Pulmonary artery endothelial cell (primary cell): ENCODE data around the gene DYSF. TPM values are rescaled to one million over a fixed set of nuclear protein-coding genes. Genes with fewer than 3 reads are reported as not detected.
"Not testable (repeated sequence)": the region's sequence is repeated elsewhere in the genome, so short reads cannot be mapped to it uniquely, and the experiment has no call there.

Experiments
- DNase-seq: peaks from one replicate; pipeline ENCODE4 v3.0.0-alpha.2; 2011; ENCODE audit warnings: low read depth, low spot score
- total RNA-seq: library from RNA; depleted of rRNA; stranded (reverse); fragments of >200 nt; gene quantifications from 2 replicates; pipeline ENCODE4 v1.2.3, GENCODE V29; 2014

The DYSF gene
- total RNA-seq, 1 donor from 2014 or later = 82.1 TPM

GRCh38 chr2:71469403-71470398, 16.3 kb downstream of the DYSF start:
- no peak for DNase-seq

DNA sequence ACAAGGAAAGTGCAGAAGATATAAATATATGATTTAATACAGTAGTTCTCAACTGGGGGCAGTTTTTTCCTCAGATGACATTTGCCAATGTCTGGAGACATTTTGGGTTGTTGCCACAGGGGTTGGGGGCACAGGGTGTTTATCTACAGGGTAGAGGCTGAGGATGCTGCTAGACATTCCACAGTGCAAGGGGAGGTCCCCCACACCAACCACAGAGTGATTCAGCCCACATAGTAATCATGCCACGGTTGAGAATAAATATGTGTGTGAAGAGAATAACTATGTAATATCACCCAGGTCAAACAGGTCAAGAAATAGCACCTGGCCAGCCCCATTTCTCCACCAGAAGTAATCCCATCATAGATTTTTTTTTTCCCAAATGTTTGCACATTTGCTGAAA, 17.9 kb downstream of the DYSF start:
- DNase-seq = no peak

GRCh38 chr2:71472019-71472418, 18.7 kb downstream of the DYSF start:
- no peak for DNase-seq

DNA sequence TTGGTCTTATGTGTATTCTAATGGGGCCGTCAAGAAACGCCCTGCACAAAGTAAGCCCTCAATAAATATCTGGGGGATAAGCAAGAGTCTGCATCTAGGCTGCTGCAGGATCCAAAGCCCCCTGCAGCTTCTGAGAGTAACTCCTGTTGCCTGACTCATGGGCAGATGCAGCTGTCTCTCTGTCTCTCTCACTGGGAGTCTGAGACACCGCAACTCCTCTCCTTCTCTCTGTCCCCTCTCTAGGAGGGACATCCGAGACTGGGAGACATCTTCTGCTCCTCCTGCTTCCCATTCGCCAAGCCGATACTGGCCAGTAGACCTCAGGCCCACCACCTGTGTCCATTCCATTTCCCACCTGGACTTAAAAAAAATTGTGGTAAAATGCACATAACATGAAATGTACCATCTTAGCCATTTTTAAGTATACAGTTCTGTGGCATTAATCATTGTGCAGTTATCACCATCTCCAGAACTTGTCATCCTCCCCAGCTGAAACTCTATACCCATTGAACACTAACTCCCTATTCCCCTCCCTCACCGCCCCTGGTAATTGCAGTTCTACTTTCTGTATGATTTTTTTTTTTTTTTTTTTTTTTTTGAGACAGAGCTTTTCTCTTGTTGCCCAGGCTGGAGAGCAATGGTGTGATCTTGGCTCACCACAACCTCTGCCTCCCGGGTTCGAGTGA, 20.1 kb downstream of the DYSF start:
- no peak for DNase-seq

DNA sequence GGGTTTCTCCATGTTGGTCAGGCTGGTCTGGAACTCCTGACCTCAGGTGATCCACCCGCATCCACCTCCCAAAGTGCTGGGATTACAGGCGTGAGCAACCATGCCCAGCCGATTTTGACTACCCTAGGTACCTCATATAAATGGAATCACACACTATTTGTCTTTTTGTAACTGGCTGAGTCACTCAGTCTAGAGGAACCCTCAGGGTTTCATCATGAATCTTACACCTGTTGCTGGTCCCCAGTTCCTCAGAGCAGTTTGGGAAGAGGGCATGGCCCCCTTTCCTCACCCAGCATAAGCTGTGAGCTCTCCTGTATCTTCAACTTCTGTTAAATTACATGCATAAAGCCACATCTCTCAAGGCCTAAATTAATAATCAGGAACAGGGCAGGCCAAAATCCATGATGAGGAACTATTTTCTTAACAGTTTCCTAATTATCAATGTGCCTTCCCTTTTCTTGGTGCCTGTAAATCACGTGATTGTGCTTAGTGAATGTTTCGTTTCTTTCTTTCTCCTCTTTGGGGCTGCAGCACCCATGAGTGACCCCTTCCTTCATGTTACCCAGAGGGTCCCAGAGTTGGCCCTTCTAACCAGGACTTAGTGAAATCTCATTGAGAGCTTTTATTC, 20.9 kb downstream of the DYSF start:
- DNase-seq = no peak

DNA sequence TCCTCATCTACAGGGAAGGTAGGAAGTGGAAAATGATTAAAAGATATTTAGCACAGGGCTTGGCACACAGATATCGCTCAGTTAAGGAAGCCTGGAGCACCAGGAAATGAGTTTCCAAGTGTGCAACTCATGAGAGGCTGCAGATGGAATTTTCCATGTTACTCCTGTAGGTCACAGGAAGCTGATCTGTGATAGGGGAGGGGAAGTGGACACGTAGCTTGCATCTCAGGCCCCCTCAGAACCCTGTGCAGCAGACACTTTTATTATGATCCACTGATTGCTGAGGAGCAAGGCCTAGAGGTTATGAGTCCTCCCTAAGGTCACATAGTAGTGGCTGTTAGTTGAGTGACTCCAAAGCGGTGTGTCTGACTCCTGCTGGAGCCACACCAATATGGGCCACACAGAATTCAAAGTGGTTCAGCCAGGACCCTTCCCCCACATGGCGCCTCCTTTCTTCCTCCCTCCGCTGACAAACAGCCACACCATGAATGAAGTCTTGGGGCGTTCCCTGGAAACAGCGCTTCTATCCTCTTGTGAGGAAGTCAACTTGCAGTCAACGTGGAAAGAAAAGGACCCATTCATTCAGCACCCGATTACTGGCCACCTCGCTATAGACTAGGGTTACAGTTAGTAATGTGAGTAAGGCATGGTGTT, 21.5 kb downstream of the DYSF start:
- no peak for DNase-seq

GRCh38 chr2:71476495-71476894, 23.1 kb downstream of the DYSF start:
- no peak for DNase-seq

DNA sequence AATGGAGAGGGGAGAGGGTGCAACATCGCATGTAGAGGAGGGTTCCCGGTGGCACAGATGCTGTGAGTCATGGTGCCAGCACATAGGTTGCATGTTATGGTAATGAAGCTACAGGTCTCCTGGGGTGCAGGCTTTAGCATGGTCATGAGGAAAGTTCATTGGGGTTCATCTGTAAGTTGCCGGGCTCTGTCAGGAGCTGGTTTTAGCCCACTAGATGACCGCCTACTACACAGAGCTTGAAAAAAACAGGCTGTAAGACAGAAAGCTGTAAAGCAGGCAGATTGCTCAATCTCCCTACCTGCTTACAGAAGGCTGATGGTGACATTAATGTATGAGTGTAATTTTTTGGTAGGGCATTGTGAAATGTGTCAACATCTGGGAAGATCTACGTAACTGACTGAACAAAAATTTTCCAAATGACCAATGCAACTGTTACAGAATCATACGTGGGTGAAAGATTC, 23.9 kb downstream of the DYSF start:
- no peak for DNase-seq

DNA sequence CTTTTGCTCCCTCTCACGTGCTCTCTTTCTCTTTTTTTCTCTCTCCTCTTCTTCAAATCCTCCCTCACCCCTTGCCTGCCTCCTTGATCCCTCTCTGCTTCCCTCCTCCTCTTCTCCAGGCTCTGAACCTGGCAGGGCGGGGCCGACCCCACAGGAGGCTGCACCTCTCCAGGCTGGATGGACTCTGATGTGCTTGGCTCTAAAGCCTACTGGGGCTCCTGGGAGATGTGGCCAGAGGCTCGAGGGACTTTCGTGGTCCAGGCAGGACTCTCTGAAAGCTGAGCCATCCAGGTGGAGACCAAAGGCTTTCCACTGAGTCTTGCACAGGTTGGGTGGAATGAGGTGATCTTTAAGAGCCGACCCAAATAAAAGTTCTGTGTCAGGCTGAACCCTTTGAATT, 25.4 kb downstream of the DYSF start:
- no peak for DNase-seq

- DNase-seq = no peak
Observed at GRCh38 chr2:71479261-71479660, 25.9 kb downstream of the DYSF start.

DNA sequence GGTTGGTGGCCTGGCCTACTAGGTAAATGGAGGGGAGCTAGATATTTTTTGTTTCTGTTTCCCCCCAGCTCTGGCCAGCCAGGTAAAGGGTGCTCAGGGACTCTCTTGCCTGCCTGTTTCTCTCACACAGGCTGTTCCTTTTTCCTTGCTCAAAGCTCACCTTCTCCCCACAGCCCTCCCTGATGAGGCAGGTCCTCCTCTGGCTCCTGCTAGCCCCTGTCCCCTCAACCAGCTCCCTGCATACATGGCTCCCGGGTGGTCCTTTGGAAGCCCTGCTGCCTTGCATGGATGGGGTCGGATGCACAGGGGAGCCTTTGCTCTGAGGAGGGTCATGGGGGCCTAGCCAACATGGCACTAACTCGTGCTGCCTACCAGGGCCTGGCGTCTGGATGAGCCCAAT, 27.8 kb downstream of the DYSF start:
- no peak for DNase-seq

DNA sequence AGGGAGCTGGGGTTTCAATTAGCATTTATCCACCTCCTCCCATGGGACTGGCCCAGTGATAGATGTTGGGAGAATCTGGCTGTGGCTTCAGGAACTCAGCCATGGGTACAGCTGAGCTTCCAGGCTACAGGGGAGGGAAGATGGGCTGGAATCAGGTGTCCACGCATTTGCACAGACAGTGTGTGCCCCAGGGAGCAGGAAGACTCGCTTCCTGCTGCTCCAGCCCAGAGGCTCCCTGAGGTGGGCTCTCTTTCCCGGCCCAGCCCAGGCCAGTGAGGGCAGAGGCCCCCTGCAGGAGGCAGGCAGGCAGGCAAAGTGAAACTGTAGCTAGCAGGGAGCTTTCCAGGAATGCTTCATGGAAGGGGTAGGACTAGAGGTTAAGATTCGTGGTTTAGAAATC, 28.7 kb downstream of the DYSF start:
- DNase-seq = no peak

- DNase-seq = no peak
Observed at GRCh38 chr2:71483246-71483645, 29.9 kb downstream of the DYSF start.

DNA sequence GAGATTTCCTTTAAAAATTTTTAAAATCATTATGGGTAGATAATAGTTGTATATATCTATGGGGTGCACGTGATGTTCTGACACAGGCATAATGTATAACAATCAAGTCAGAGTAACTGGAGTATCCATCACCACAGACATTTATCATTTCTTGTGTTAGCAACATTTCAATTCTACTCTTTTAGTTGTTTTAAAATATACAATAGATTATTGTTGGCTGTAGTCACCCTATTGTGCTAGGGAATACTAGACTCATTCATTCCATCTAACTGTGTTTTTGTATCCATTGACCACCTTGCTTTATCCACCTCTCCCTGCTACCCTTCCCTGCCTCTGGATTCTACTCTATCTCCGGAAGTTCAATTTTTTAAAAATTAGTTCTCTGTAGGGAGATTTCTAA, 31.0 kb downstream of the DYSF start:
- DNase-seq = no peak

- no peak for DNase-seq
Observed at GRCh38 chr2:71486881-71487640, 33.7 kb downstream of the DYSF start.

DNA sequence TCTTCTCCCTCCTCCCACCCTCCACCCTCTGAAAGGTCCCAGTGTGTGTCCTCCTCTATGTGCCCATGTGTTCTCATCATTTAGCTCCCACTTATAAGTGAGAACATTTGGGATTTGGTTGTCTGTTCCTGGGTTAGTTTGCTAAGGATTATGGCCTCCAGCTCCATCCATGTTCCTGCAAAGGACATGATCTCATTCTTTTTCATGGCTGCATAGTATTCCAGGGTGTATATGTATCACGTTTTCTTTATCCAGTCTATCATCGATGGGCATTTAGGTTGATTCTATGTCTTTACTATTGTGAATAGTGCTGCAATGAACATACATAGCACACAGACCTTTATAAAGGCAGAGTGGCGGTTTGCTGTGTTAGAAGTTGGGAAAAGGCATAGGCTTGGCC, 38.2 kb downstream of the DYSF start:
- DNase-seq = not testable (repeated sequence)

DNA sequence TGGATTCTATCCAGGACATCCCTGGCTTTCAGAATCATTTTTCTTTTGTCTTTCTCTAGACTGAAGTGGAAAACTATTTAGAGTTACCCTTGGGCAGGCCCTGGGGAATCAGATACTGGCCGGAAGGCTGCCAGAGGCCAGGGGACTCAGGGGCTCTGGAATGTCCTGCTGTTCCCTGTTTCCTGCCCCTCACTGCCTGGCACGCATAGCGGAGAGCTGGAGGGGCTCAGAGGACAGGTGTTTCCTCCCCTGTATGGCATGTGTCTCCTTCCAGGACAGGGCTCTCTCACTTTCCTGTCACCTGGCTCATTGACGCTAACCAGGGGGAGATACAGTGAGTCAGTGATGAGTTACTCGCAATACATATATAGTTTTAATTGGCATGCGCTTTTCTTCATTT, 38.8 kb downstream of the DYSF start:
- DNase-seq = peak; percentile 99

DNA sequence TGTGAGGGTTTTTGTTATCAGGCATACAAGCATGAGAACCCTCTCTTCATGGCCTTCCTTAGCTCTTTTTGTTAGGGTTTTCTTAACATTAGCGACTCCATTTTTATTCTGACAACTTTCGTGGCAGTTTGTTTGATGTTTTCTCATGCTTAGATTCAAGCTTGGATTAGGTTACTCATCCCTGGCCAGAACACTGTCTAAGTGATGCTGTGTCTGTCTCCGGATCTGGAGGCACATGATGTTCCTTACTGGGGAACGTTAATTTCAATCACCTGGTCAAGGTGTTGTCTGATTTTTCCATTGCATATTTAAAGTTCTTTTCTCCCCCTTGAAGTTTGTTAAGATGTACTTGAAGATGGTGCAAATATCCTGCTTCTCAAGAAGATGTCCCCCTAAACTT, 40.7 kb downstream of the DYSF start:
- no peak for DNase-seq

DNA sequence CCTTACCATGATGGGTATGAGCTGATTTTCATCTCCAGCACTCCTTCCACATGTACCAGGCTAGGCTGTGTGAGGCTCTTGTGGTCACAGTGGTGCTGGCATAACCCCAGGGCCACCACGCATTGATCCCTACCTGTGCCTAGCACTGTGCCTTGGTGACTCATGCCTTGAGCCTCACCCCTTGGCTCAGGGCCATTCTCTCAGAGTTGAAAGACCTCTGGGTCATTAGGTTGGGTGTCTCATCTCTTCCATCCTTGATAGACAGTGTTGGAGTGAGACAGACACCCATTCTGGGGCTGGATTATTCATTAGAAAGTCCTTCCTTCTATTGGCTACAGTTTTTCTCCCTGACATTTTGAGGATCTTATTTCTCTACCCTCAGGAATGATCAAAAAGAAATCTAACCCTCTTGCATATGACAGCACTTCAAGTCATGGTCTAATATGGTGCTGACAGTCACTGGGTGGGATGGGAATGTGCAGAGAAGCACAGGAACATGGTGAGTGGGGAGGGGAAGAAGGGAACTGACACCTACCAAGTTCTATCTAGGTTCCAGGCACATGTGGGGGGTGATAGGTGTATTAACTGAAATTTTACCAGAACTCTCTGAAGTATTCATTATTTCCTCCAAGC, 41.3 kb downstream of the DYSF start:
- DNase-seq = no peak

GRCh38 chr2:71496156-71496770, 42.9 kb downstream of the DYSF start:
- DNase-seq = no peak
